HepG2 (cell line): ENCODE data around the gene EEFSEC. TPM values are rescaled to one million over a fixed set of nuclear protein-coding genes. Genes with fewer than 3 reads are reported as not detected.

Source experiments
- ATAC-seq: fragments of 200-7000 bp; cut with Tn5 transposase; 3 replicates; pipeline ENCODE4 v1.9.1; 2020; ENCODE audit warnings: mild to moderate bottlenecking, moderate library complexity
- BruUV-seq: library from RNA; stranded (reverse); fragments of 400-500 nt; replicated peaks from 2 replicates; lab custom pipeline; 2021; lab: Mats Ljungman, UMichigan
- CTCF ChIA-PET: fragments of 300-600 bp; formaldehyde crosslinking; extraction: SDS; loops from one replicate; lab custom pipeline; 2021; ENCODE audit warnings: low total read pairs, inconsistent platforms, low intra/inter-chr PET ratio; lab: Yijun Ruan, JAX
- POLR2A ChIA-PET: fragments of 350-600 bp; sonication (Branson Sonifier 250); formaldehyde crosslinking; loops from one replicate; lab custom pipeline; 2020; ENCODE audit warnings: antibody characterized with exemption, inconsistent platforms; lab: Yijun Ruan, JAX
- DNase-seq: peaks from one replicate; pipeline ENCODE4 v3.0.0-alpha.2; 2015; ENCODE audit warnings: low spot score
- FAIRE-seq: peaks from 3 replicates; lab custom pipeline; 2011; peaks lifted over from hg19 to GRCh38; lab: Jason Lieb, UNC
- H2AFZ ChIP-seq: one replicate; pipeline ENCODE4 v1.6.1; 2011; ENCODE audit warnings: low read length, inconsistent platforms
- H3K27ac ChIP-seq: fragments of 300-600 bp; 3 replicates; pipeline ENCODE4 v1.8.0; 2011; ENCODE audit warnings: mixed run types, mild to moderate bottlenecking, mixed read lengths, low read length, inconsistent platforms; ENCODE audit not compliant: insufficient read depth; ENCODE audit errors: extremely low read length
- H3K27me3 ChIP-seq, 2 experiments: fragments of 200-600 bp in 1 of 2; 2 replicates in 1 of 2; 3 replicates in 1 of 2; pipeline versions ENCODE4 v1.6.0 to v1.8.0; 2011; ENCODE audit warnings: low read length in 2 of 2, mild to moderate bottlenecking in 2 of 2, moderate library complexity in 2 of 2, inconsistent platforms in 1 of 2; ENCODE audit not compliant: insufficient read depth in 2 of 2, control insufficient read depth in 1 of 2
- H3K36me3 ChIP-seq, 2 experiments: fragments of 200-600 bp in 1 of 2; replicated peaks in 1 of 2; 2 replicates in 1 of 2; 3 replicates in 1 of 2; pipeline versions ENCODE4 v1.5.1 to v1.8.0; 2011; ENCODE audit warnings: low read length in 2 of 2, inconsistent platforms in 1 of 2; ENCODE audit not compliant: insufficient read depth in 2 of 2, control insufficient read depth in 1 of 2
- H3K4me1 ChIP-seq: 2 replicates; pipeline ENCODE4 v1.5.1; 2012; ENCODE audit warnings: low read length, inconsistent platforms; ENCODE audit not compliant: insufficient read depth
- H3K4me2 ChIP-seq: 2 replicates; pipeline ENCODE4 v1.6.0; 2011; ENCODE audit warnings: low read depth, low read length, inconsistent platforms
- H3K4me3 ChIP-seq, 3 experiments: fragments of 200-600 bp in 1 of 3; sonication (generic), shearing (Covaris generic) in 1 of 3; replicated peaks in 1 of 3; 2 replicates each; pipeline ENCODE4 v1.5.1; 2011 to 2016; ENCODE audit warnings: low read length in 3 of 3, inconsistent platforms in 2 of 3, low read depth in 2 of 3, mild to moderate bottlenecking in 2 of 3, control low read depth in 1 of 3, mixed read lengths in 1 of 3; ENCODE audit not compliant: insufficient read depth in 1 of 3
- H3K79me2 ChIP-seq: one replicate; pipeline ENCODE4 v1.6.1; 2011; ENCODE audit warnings: low read length, inconsistent platforms; ENCODE audit not compliant: insufficient read depth
- H3K9ac ChIP-seq: 2 replicates; pipeline ENCODE4 v1.6.0; 2011; ENCODE audit warnings: mild to moderate bottlenecking, low read depth, low read length, inconsistent platforms; ENCODE audit not compliant: insufficient read depth
- H3K9me3 ChIP-seq: 2 replicates; pipeline ENCODE4 v1.5.1; 2012; ENCODE audit warnings: mild to moderate bottlenecking, low read length
- H4K20me1 ChIP-seq: 2 replicates; pipeline ENCODE4 v1.6.0; 2011; ENCODE audit warnings: inconsistent platforms, mild to moderate bottlenecking, low read length, moderate library complexity; ENCODE audit not compliant: insufficient read depth
- ARNT2 ChIP-seq: sonication (generic); formaldehyde crosslinking; IDR thresholded peaks from 2 replicates; pipeline ENCODE4 v1.8.0; 2022; ENCODE audit warnings: mild to moderate bottlenecking, low read depth, missing genetic modification reagents, moderate library complexity
- DNMT3B ChIP-seq: conservative IDR thresholded peaks from 2 replicates; pipeline ENCODE4 v1.6.1; 2016; ENCODE audit warnings: missing biosample characterization, control low read depth
- FOXK2 ChIP-seq: fragments of 450-650 bp; IDR thresholded peaks from 2 replicates; pipeline ENCODE4 v1.6.1; 2016
- IKZF5 ChIP-seq: IDR thresholded peaks from 2 replicates; pipeline ENCODE4 v1.6.1; 2018; ENCODE audit warnings: missing genetic modification reagents, mild to moderate bottlenecking, missing compliant biosample characterization
- NFIB ChIP-seq: sonication (generic); formaldehyde crosslinking; IDR thresholded peaks from 2 replicates; pipeline ENCODE4 v1.9.0; 2021; ENCODE audit warnings: missing genetic modification reagents, mild to moderate bottlenecking, borderline replicate concordance
- NFKB2 ChIP-seq: sonication (generic); formaldehyde crosslinking; IDR thresholded peaks from 2 replicates; pipeline ENCODE4 v1.4.0; 2020; ENCODE audit warnings: missing genetic modification reagents, borderline replicate concordance
- NFYB ChIP-seq: sonication (generic); formaldehyde crosslinking; IDR thresholded peaks from 2 replicates; pipeline ENCODE4 v1.4.0; 2020; ENCODE audit warnings: missing genetic modification reagents
- NFYC ChIP-seq: IDR thresholded peaks from 2 replicates; pipeline ENCODE4 v1.6.1; 2016; ENCODE audit warnings: missing genetic modification reagents, missing compliant biosample characterization
- PLSCR1 ChIP-seq: sonication (generic); formaldehyde crosslinking; IDR thresholded peaks from 2 replicates; pipeline ENCODE4 v1.5.0; 2020; ENCODE audit warnings: missing genetic modification reagents, mild to moderate bottlenecking, borderline replicate concordance
- RBFOX2 ChIP-seq: fragments of 200-400 bp; formaldehyde crosslinking; IDR thresholded peaks from 2 replicates; pipeline ENCODE4 v1.6.1; 2017; ENCODE audit warnings: low read depth, mild to moderate bottlenecking, low read length
- SNRNP70 ChIP-seq: fragments of 200-400 bp; formaldehyde crosslinking; IDR thresholded peaks from 2 replicates; pipeline ENCODE4 v1.6.1; 2017; ENCODE audit warnings: mild to moderate bottlenecking, low read depth, low read length, moderate library complexity
- SRY ChIP-seq: sonication (generic); formaldehyde crosslinking; IDR thresholded peaks from 2 replicates; pipeline ENCODE4 v1.8.0; 2022; ENCODE audit warnings: mild to moderate bottlenecking, missing genetic modification reagents
- ZMYM3 ChIP-seq: sonication (generic); formaldehyde crosslinking; IDR thresholded peaks from 2 replicates; pipeline ENCODE4 v1.5.1; 2020; ENCODE audit warnings: mild to moderate bottlenecking, missing genetic modification reagents
- ZNF468 ChIP-seq: sonication (generic); formaldehyde crosslinking; IDR thresholded peaks from 2 replicates; pipeline ENCODE4 v1.8.0; 2022; ENCODE audit warnings: mild to moderate bottlenecking, moderate library complexity, missing genetic modification reagents
- ZNF501 ChIP-seq: sonication (generic); formaldehyde crosslinking; IDR thresholded peaks from 2 replicates; pipeline ENCODE4 v1.5.1; 2020; ENCODE audit warnings: mild to moderate bottlenecking, moderate library complexity, missing genetic modification reagents
- ZNF629 ChIP-seq: sonication (generic); formaldehyde crosslinking; conservative IDR thresholded peaks from 2 replicates; pipeline ENCODE4 v1.5.0; 2020; ENCODE audit warnings: missing genetic modification reagents
- ZNF672 ChIP-seq: sonication (generic); formaldehyde crosslinking; IDR thresholded peaks from 2 replicates; pipeline ENCODE4 v1.8.1; 2022; ENCODE audit warnings: missing genetic modification reagents
- ZNF687 ChIP-seq: sonication (generic); formaldehyde crosslinking; IDR thresholded peaks from 2 replicates; pipeline ENCODE4 v1.5.1; 2020; ENCODE audit warnings: mild to moderate bottlenecking, missing genetic modification reagents, moderate library complexity
- ZNF777 ChIP-seq: sonication (generic); formaldehyde crosslinking; IDR thresholded peaks from 2 replicates; pipeline ENCODE4 v1.4.0; 2020; ENCODE audit warnings: missing genetic modification reagents
- WGBS: methylation state at CpG from one replicate; pipeline ENCODE4 v1.1.6; 2017; ENCODE audit warnings: low lambda C conversion rate; 5-methylcytosine and 5-hydroxymethylcytosine counted together
- in situ Hi-C: cut with HindIII; loops from 2 replicates; pipeline ENCODE4 v1.10.0; 2017; ENCODE audit warnings: low pct_unique_long_range_greater_than_20kb; ENCODE audit not compliant: extremely low pct_ligation_motif_present
- intact Hi-C: fragments of 100-400 bp; cut with micrococcal nuclease; formaldehyde crosslinking; loops from one replicate; pipeline ENCODE4 v1.10.0; 2022; ENCODE audit not compliant: unreplicated experiment
- polyA plus RNA-seq, 8 experiments: library from polyadenylated mRNA; depleted of rRNA in 3 of 8; stranded (reverse) in 7 of 8; unstranded in 1 of 8; fragments of >200 nt; fragmentation: Illumina TruSeq in 4 of 8; extraction: Trizol in 4 of 8; gene quantifications; 2 replicates each; pipeline versions ENCODE4 v1.2.1 to v1.2.3, GENCODE V29; 2011 to 2016; ENCODE audit warnings: low read depth in 4 of 8, missing spikeins in 1 of 8, mixed read lengths in 1 of 8; ENCODE audit not compliant: insufficient read depth in 1 of 8
- total RNA-seq, 5 experiments: library from RNA; depleted of rRNA; stranded (reverse); fragments of >200 nt; fragmentation: Illumina TruSeq; extraction: Trizol; gene quantifications; 2 replicates each; pipeline ENCODE4 v1.2.3, GENCODE V29; 2016; ENCODE audit warnings: low read depth in 1 of 5

The EEFSEC gene
- total and polyA plus RNA-seq, 2 of the 13 experiments (the other 11 are each of a cell fraction or from before 2014, with no cell fraction given) = 6.4 to 24.2 TPM

GRCh38 chr3:128432971-128433836 is 279.9 kb downstream of the EEFSEC start:
- no peak for FAIRE-seq
- Histone ChIP-seq H3K4me3 (peak overlapping the region; percentile 39 to 64 (median 43); a peak in 5 of 6 replicates), H3K9me3 (no peaks in the 10 kb centered on the region), H2AFZ (no peak overlapping the region), H3K4me1 (0 out of 2 replicates have a peak, but pooled peaks cover 7% of the 10 kb centered on the region), H3K4me2 (peak overlapping the region; percentile 80), H3K36me3 (no peaks in the 10 kb centered on the region), H3K9ac (no peak overlapping the region), H3K27ac (no peak overlapping the region), H3K27me3 (peaks cover 18 to 71% of the 10 kb centered on the region in 2 experiments), H3K79me2 (no peaks in the 10 kb centered on the region), H4K20me1 (no peaks in the 10 kb centered on the region)
- BruUV-seq = no TSS peak
- CTCF ChIA-PET = no interaction called here
- intact Hi-C loops (no loop called here), in situ Hi-C loops (no loop called here)
- WGBS = no CpG with 5 or more reads among the region's 53 CpGs
- POLR2A ChIA-PET = no interaction called here
- peak; percentile 43 for ATAC-seq
- no peak for DNase-seq
- TF ChIP-seq NFIB (no peak), NFKB2 (CRISPR knock-in tag) (no peak), ZNF501 (CRISPR knock-in tag) (0 out of 2 replicates have a peak, but pooled peaks have one; percentile 21), ZMYM3 (CRISPR knock-in tag) (0 out of 2 replicates have a peak, but pooled peaks have one; percentile 52), ZNF629 (CRISPR knock-in tag) (peak; percentile 86), IKZF5 (CRISPR knock-in tag) (no peak), ZNF777 (CRISPR knock-in tag) (0 out of 2 replicates have a peak, but pooled peaks have one; percentile 23), ZNF468 (CRISPR knock-in tag) (no peak), SNRNP70 (no peak), SRY (CRISPR knock-in tag) (no peak), ZNF672 (no peak), FOXK2 (no peak), NFYB (no peak), DNMT3B (CRISPR knock-in tag) (no peak), NFYC (CRISPR knock-in tag) (no peak), ARNT2 (CRISPR knock-in tag) (no peak), PLSCR1 (CRISPR knock-in tag) (no peak), RBFOX2 (no peak), ZNF687 (CRISPR knock-in tag) (peak; percentile 47)
